COLO668 (cell line): ENCODE data around the gene PITRM1.

Experiments used
- DNase-seq: peaks from one replicate; lab custom pipeline; 2025; ENCODE audit not compliant: unreplicated experiment; lab: John Stamatoyannopoulos, UW

Gene PITRM1

GRCh38 chr10:3141351-3142005 is 31.1 kb downstream of the PITRM1 start:
- DNase-seq = no peak

GRCh38 chr10:3140280-3140679 is 32.3 kb downstream of the PITRM1 start:
- DNase-seq = no peak

GRCh38 chr10:3139216-3139910 is 33.2 kb downstream of the PITRM1 start:
- DNase-seq = no peak

- no peak for DNase-seq
Observed at GRCh38 chr10:3137958-3138726, 34.4 kb downstream of the PITRM1 start.

- no peak for DNase-seq
Observed at GRCh38 chr10:3136763-3137611, 35.6 kb downstream of the PITRM1 start.

GRCh38 chr10:3136336-3136735 is 36.2 kb downstream of the PITRM1 start:
- no peak for DNase-seq

- DNase-seq = no peak
Observed at GRCh38 chr10:3135006-3135405, 37.6 kb downstream of the PITRM1 start.

GRCh38 chr10:3133948-3134347 is 38.6 kb downstream of the PITRM1 start:
- DNase-seq = no peak

- DNase-seq = no peak
Observed at GRCh38 chr10:3132036-3133025, 40.3 kb downstream of the PITRM1 start.

GRCh38 chr10:3131098-3131497 is 41.5 kb downstream of the PITRM1 start:
- peak; percentile 2 for DNase-seq

GRCh38 chr10:3129581-3130340 is 42.8 kb downstream of the PITRM1 start:
- DNase-seq = no peak

- DNase-seq = no peak
Observed at GRCh38 chr10:3128379-3129130, 44.0 kb downstream of the PITRM1 start.

GRCh38 chr10:3127921-3128320 is 44.7 kb downstream of the PITRM1 start:
- no peak for DNase-seq

GRCh38 chr10:3126741-3127346 is 45.7 kb downstream of the PITRM1 start:
- DNase-seq = peak; percentile 87

- peak; percentile 11 for DNase-seq
Observed at GRCh38 chr10:3126249-3126648, 46.3 kb downstream of the PITRM1 start.

GRCh38 chr10:3125527-3126170 is 46.9 kb downstream of the PITRM1 start:
- DNase-seq = no peak

- no peak for DNase-seq
Observed at GRCh38 chr10:3124412-3125175, 48.0 kb downstream of the PITRM1 start.
